ENCODE results near the gene FLOT2. TPM values are rescaled to one million over a fixed set of nuclear protein-coding genes. Genes with fewer than 3 reads are reported as not detected.
"Not testable (repeated sequence)": the region's sequence is repeated elsewhere in the genome, so short reads cannot be mapped to it uniquely, and the experiment has no call there.

FLOT2 gene
- polyA plus RNA-seq, 1 experiment, result 86.0 TPM

GRCh38 chr17:28937044-28937729 lies 39.7 kb upstream of the FLOT2 start:
- Histone ChIP-seq H3K4me3 (ENCODE audit: low read depth, low read length) (no peak overlapping the region), H3K36me3 (ENCODE audit: control insufficient read depth, insufficient read depth, low read length) (no peaks in the 10 kb centered on the region; the same call in 1 of the 2 replicates), H3K27me3 (ENCODE audit: control insufficient read depth, insufficient read depth, low read length) (no peaks in the 10 kb centered on the region)
- TF ChIP-seq, protein P1, sequence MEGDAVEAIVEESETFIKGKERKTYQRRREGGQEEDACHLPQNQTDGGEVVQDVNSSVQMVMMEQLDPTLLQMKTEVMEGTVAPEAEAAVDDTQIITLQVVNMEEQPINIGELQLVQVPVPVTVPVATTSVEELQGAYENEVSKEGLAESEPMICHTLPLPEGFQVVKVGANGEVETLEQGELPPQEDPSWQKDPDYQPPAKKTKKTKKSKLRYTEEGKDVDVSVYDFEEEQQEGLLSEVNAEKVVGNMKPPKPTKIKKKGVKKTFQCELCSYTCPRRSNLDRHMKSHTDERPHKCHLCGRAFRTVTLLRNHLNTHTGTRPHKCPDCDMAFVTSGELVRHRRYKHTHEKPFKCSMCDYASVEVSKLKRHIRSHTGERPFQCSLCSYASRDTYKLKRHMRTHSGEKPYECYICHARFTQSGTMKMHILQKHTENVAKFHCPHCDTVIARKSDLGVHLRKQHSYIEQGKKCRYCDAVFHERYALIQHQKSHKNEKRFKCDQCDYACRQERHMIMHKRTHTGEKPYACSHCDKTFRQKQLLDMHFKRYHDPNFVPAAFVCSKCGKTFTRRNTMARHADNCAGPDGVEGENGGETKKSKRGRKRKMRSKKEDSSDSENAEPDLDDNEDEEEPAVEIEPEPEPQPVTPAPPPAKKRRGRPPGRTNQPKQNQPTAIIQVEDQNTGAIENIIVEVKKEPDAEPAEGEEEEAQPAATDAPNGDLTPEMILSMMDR (IDR thresholded peaks at IDR 0.05; ENCODE audit: insufficient read depth, low read depth, low read length), result no peak
- CTCF ChIA-PET, result interaction anchor here (0.6 to 4.0 kb wide), 10 partner anchors 9 to 210 kb away, joined by 3 to 17 read pairs (median 4); partner anchors contain the start of genes DHRS13 and FLOT2
- POLR2A ChIA-PET, result no interaction called here
- no peak for DNase-seq (ENCODE audit: low read depth)

DNA sequence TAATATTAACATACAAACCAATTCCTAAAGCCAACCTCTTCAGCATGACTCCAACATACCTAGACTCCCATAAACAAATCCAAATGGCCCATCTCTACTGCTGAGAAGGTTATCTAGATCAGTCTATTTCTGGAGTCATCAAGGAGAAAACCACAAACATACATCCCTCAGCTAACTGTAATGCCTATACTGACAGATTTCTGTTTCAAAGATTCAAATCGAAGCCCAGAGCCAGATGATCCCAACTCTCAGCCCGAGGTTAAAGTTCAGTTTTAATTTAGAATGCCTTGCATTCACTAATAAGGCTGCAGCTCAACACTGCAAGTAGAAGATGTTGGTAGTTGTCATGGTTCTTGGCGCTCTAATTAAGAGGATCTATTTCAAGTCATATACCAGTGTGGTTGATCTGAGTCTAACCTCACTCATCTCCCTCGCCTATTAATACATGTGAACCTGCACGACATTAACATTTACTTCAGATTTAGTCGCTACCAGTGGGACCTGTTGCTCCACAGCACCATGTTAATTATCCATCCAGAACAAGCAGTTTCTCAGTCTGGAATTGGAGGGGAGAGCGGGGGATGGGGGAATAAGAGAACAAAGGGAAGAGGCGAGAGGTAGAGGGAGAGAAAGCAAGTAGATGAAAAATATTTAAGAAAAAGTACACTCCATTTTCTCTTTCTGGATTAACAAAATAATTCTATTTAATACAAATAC lies 38.4 kb upstream of the FLOT2 start:
- no peak for DNase-seq (ENCODE audit: low read depth)
- ChIA-PET CTCF (interaction anchor here (0.9 to 4.0 kb wide), 5 partner anchors 10 to 33 kb away, joined by 3 to 17 read pairs (median 4); partner anchors contain the start of gene DHRS13), POLR2A (no interaction called here)
- Histone ChIP-seq H3K36me3 (ENCODE audit: control insufficient read depth, insufficient read depth, low read length) (no peaks in the 10 kb centered on the region; the same call in 1 of the 2 replicates), H3K27me3 (ENCODE audit: control insufficient read depth, insufficient read depth, low read length) (no peaks in the 10 kb centered on the region), H3K4me3 (ENCODE audit: low read depth, low read length) (no peak overlapping the region)
- TF ChIP-seq, protein P1 (IDR thresholded peaks at IDR 0.05; ENCODE audit: insufficient read depth, low read depth, low read length), result no peak

DNA sequence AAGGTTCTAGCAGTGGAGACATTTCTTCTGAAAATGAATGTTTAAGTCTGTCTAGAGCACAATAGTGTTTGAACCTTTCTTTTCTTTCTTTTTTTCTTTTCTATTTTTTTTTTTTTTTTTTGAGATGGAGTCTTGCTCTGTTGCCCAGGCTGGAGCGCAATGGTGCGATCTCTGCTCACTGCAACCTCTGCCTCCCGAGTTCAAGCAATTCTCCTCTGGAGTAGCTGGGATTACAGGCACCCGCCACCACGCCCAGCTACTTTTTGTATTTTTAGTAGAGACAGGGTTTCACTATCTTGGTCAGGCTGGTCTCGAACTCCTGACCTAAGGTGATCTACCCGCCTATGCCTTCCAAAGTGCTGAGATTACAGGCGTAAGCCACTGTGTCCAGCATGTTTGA lies 37.0 kb upstream of the FLOT2 start:
- DNase-seq (ENCODE audit: low read depth); H3K4me3 ChIP-seq (ENCODE audit: low read depth, low read length); POLR2A ChIA-PET; H3K36me3 ChIP-seq (ENCODE audit: control insufficient read depth, insufficient read depth, low read length); H3K27me3 ChIP-seq (ENCODE audit: control insufficient read depth, insufficient read depth, low read length): not testable (repeated sequence)
- CTCF ChIA-PET, result interaction anchor here (0.7 to 4.0 kb wide), 3 partner anchors 8 to 844 kb away, joined by 3 to 17 read pairs (median 4); no protein-coding TSS in a partner anchor

DNA sequence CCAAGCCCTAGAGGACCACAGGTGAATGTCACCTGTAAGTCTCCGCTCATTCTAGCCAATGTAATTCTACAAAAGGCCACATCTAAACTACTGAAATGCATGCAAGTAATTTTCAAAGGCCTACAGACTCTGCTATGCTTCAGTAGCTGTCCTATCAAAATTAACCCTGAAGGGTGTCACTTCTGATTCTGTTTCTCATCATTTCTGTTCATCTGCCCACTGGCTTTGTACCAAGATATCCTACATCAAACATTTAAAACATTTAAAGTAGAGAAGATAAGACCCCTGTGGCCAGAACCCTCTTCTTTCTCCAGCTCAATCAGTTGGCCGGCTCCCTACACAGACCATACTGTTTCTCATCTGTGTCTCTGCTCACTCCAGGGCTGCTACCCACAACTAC lies 32.3 kb upstream of the FLOT2 start:
- TF ChIP-seq, protein P1 (IDR thresholded peaks at IDR 0.05; ENCODE audit: insufficient read depth, low read depth, low read length), result no peak
- no peak overlapping the region for H3K4me3 ChIP-seq (ENCODE audit: low read depth, low read length)
- H3K36me3 ChIP-seq (ENCODE audit: control insufficient read depth, insufficient read depth, low read length), result 0 out of 2 replicates have a peak, but pooled peaks cover 2% of the 10 kb centered on the region
- CTCF ChIA-PET, result interaction anchor here (1.2 to 2.1 kb wide), 2 partner anchors 9 to 203 kb away, joined by 4 to 5 read pairs; no protein-coding TSS in a partner anchor
- DNase-seq (ENCODE audit: low read depth), result no peak
- POLR2A ChIA-PET, result interaction anchor here (0.6 kb wide), 1 partner anchor 65 kb away, joined by 4 read pairs; no protein-coding TSS in a partner anchor
- no peaks in the 10 kb centered on the region for H3K27me3 ChIP-seq (ENCODE audit: control insufficient read depth, insufficient read depth, low read length)

DNA sequence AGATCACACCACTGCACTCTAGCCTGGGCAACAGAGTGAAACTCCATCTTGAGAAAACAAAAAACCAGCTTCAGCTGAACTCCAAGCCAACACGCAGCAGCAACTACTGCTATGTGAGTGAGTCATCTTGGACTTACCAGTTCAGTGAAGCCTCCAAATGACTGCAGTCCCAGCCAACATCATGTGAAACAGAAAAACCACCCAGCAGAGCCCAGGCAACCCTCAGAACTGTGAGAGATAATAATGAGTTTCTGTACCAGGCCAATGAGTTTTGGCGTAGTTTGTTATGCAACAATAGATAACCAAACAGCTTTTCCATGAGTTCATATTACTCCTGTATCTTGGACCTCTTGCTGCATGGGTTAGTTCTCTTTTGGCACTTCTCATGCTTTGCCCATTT lies 30.5 kb upstream of the FLOT2 start:
- CTCF ChIA-PET, result interaction anchor here (1.2 to 2.5 kb wide), 4 partner anchors 10 to 16 kb away, joined by 3 to 9 read pairs (median 4); no protein-coding TSS in a partner anchor
- Histone ChIP-seq H3K4me3 (ENCODE audit: low read depth, low read length) (no peak overlapping the region), H3K36me3 (ENCODE audit: control insufficient read depth, insufficient read depth, low read length) (peaks cover 7% of the 10 kb centered on the region), H3K27me3 (ENCODE audit: control insufficient read depth, insufficient read depth, low read length) (no peaks in the 10 kb centered on the region)
- POLR2A ChIA-PET, result no interaction called here
- DNase-seq (ENCODE audit: low read depth), result no peak
- TF ChIP-seq, protein P1 (IDR thresholded peaks at IDR 0.05; ENCODE audit: insufficient read depth, low read depth, low read length), result no peak

Measured in BJ (cell line).